Gastroesophageal sphincter (tissue), 2 donors: ENCODE data around the gene CTLA4.

Experiments used
- EP300 ChIP-seq: sonication (generic); formaldehyde crosslinking; IDR thresholded peaks from one replicate; pipeline ENCODE4 v1.6.1; 2017; ENCODE audit warnings: antibody characterized with exemption, mild to moderate bottlenecking
- POLR2AphosphoS5 ChIP-seq: sonication (generic); formaldehyde crosslinking; IDR thresholded peaks from one replicate; pipeline ENCODE4 v1.6.1; 2017; ENCODE audit warnings: antibody characterized with exemption

- no peak for TF ChIP-seq POLR2AphosphoS5
- no peak for TF ChIP-seq EP300
Measured at GRCh38 chr2:203891474-203891873, 23.9 kb downstream of the CTLA4 start.
